Liver (tissue), 9 donors: ENCODE data around the gene AFTPH. TPM values are rescaled to one million over a fixed set of nuclear protein-coding genes. Genes with fewer than 3 reads are reported as not detected.

ENCODE experiments used
- DNase-seq: peaks from one replicate; pipeline ENCODE4 v3.0.0-alpha.2; 2017; ENCODE audit warnings: low spot score
- H3K27ac ChIP-seq, 2 donors: one replicate each; pipeline ENCODE4 v1.7.0; 2013; ENCODE audit warnings: inconsistent platforms in 2 of 2, low read length in 2 of 2, control low read depth in 1 of 2, low read depth in 1 of 2, mild to moderate bottlenecking in 1 of 2
- H3K27me3 ChIP-seq, 4 donors: one replicate each; pipeline versions ENCODE4 v1.6.1 to v1.7.0; 2013; ENCODE audit warnings: low read length in 3 of 4, inconsistent platforms in 1 of 4, mild to moderate bottlenecking in 1 of 4, moderate library complexity in 1 of 4; ENCODE audit not compliant: control insufficient read depth in 4 of 4, insufficient read depth in 4 of 4
- H3K36me3 ChIP-seq, 4 donors: one replicate each; pipeline versions ENCODE4 v1.6.1 to v1.7.0; 2013; ENCODE audit warnings: low read length in 3 of 4, mild to moderate bottlenecking in 3 of 4, low read depth in 1 of 4, moderate library complexity in 1 of 4; ENCODE audit not compliant: control insufficient read depth in 4 of 4, insufficient read depth in 3 of 4
- H3K4me1 ChIP-seq, 4 donors: one replicate each; pipeline versions ENCODE4 v1.6.1 to v1.7.0; 2013; ENCODE audit warnings: low read length in 3 of 4, mild to moderate bottlenecking in 3 of 4, moderate library complexity in 1 of 4; ENCODE audit not compliant: control insufficient read depth in 4 of 4, insufficient read depth in 4 of 4
- H3K4me3 ChIP-seq, 3 donors: one replicate each; pipeline versions ENCODE4 v1.6.1 to v1.7.0; 2013; ENCODE audit warnings: low read length in 3 of 3, control low read depth in 1 of 3, low read depth in 1 of 3, mild to moderate bottlenecking in 1 of 3
- H3K9ac ChIP-seq, 2 donors: one replicate each; pipeline ENCODE4 v1.7.0; 2013; ENCODE audit warnings: low read length in 2 of 2, mild to moderate bottlenecking in 2 of 2, moderate library complexity in 2 of 2, control low read depth in 1 of 2, low read depth in 1 of 2
- H3K9me3 ChIP-seq, 4 donors: one replicate each; pipeline versions ENCODE4 v1.6.1 to v1.7.0; 2013; ENCODE audit warnings: low read length in 3 of 4; ENCODE audit not compliant: control insufficient read depth in 4 of 4
- FOXA1 ChIP-seq: IDR thresholded peaks from 2 replicates; pipeline ENCODE4 v1.6.1; 2016; ENCODE audit warnings: antibody characterized with exemption
- HNF4G ChIP-seq: IDR thresholded peaks from 2 replicates; pipeline ENCODE4 v1.6.1; 2016; ENCODE audit warnings: antibody characterized with exemption
- JUND ChIP-seq, 2 donors: IDR thresholded peaks; 2 replicates each; pipeline ENCODE4 v1.6.1; 2016; ENCODE audit warnings: antibody characterized with exemption in 2 of 2
- RAD21 ChIP-seq, 2 donors: IDR thresholded peaks; 2 replicates each; pipeline ENCODE4 v1.6.1; 2016; ENCODE audit warnings: antibody characterized with exemption in 2 of 2, mild to moderate bottlenecking in 2 of 2
- RXRA ChIP-seq, 2 donors: IDR thresholded peaks; 2 replicates each; pipeline ENCODE4 v1.6.1; 2017 to 2018; ENCODE audit warnings: antibody characterized with exemption in 2 of 2, mild to moderate bottlenecking in 1 of 2
- SP1 ChIP-seq: IDR thresholded peaks from 2 replicates; pipeline ENCODE4 v1.6.1; 2018; ENCODE audit warnings: antibody characterized with exemption, mild to moderate bottlenecking
- TAF1 ChIP-seq: conservative IDR thresholded peaks from 2 replicates; pipeline ENCODE4 v1.6.1; 2016; ENCODE audit warnings: antibody characterized with exemption, mild to moderate bottlenecking
- YY1 ChIP-seq: IDR thresholded peaks from 2 replicates; pipeline ENCODE4 v1.6.1; 2016; ENCODE audit warnings: antibody characterized with exemption, mild to moderate bottlenecking
- WGBS: extraction: QIAGEN DNeasy Blood & Tissue Kit; methylation state at CpG from one replicate; pipeline ENCODE4 v1.1.7; 2013; 5-methylcytosine and 5-hydroxymethylcytosine counted together
- polyA plus RNA-seq, 2 donors: library from polyadenylated mRNA; stranded (reverse) in 1 of 2; unstranded in 1 of 2; fragments of 200-250 nt in 1 of 2; fragments of >200 nt in 1 of 2; fragmentation: Nextera tagmentation in 1 of 2; extraction: Ambion mirVana in 1 of 2; gene quantifications; one replicate each; pipeline versions ENCODE4 v1.2.1 to v1.2.3, GENCODE V29; 2013 to 2015
- total RNA-seq, 2 donors: library from RNA; depleted of rRNA; stranded (reverse); fragments of >200 nt; gene quantifications; one replicate each; pipeline ENCODE4 v1.2.3, GENCODE V29; 2014
- TF ChIP-seq, protein P1 (sequence below): IDR thresholded peaks from 2 replicates; pipeline ENCODE4 v1.6.1; 2016; ENCODE audit warnings: antibody characterized with exemption, mild to moderate bottlenecking
- TF ChIP-seq, protein P2 (sequence below): IDR thresholded peaks from 2 replicates; pipeline ENCODE4 v1.6.1; 2016; ENCODE audit warnings: antibody characterized with exemption
- donor health status: healthy.
- donor health status: healthy.
- donor health status: healthy.
- donor health status: healthy.
- donor health status: healthy.

Gene AFTPH
- total and polyA plus RNA-seq, 4 donors = 10.5 to 27.9 (median 20.6) TPM

DNA sequence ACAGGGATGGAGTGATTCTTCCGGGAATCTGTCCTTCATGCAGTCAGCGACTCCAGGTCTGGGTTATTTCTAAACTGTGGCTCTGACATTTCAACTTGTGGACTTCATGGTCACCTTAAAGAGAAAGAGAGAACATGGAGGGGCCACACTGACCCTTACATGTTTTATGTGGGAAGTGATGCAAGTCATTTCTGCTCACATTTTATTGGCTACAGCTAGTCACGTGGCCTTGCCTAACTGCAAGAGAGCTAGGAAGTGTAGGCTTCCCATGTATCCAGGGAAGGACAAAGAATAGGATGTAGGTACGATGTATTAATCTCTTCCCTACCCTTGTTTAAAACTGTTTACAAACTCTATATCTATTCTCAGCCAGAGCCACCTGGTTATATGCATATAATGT lies 30.3 kb upstream of the AFTPH start:
- Histone ChIP-seq H3K4me3 (no peak overlapping the region), H3K4me1 (no peaks in the 10 kb centered on the region), H3K9ac (no peak overlapping the region), H3K27me3 (no peaks in the 10 kb centered on the region), H3K36me3 (no peaks in the 10 kb centered on the region), H3K27ac (no peak overlapping the region), H3K9me3 (no peaks in the 10 kb centered on the region)
- 92% methylated on average over 4 of the region's 4 CpGs for WGBS
- DNase-seq = no peak
- TF ChIP-seq HNF4G = no peak

DNA sequence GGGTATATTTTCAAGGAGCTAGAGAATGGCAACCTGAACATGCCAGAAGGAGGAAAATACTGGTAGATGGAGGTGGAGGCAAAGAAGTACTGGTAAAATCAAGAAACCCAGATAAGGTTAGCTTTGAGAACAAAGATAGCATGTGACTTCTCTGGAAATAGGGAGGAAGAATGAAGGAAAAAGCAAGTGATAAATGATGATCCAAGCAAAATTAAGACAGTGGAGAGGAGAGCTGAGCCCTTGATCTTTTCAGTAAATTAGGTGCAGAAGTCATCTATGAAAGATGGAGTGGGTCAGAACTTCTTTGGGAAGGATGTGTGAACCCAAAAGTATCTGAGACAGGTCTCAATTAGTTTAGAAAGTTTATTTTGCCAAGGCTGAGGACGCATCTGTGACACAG lies 25.7 kb upstream of the AFTPH start:
- Histone ChIP-seq H3K27ac (no peak overlapping the region), H3K4me1 (no peaks in the 10 kb centered on the region), H3K4me3 (no peak overlapping the region), H3K9me3 (no peaks in the 10 kb centered on the region), H3K9ac (no peak overlapping the region), H3K27me3 (no peaks in the 10 kb centered on the region), H3K36me3 (no peaks in the 10 kb centered on the region)
- no peak for DNase-seq
- 94% methylated on average over 1 of the region's 1 CpG for WGBS
- TF ChIP-seq, protein P1, sequence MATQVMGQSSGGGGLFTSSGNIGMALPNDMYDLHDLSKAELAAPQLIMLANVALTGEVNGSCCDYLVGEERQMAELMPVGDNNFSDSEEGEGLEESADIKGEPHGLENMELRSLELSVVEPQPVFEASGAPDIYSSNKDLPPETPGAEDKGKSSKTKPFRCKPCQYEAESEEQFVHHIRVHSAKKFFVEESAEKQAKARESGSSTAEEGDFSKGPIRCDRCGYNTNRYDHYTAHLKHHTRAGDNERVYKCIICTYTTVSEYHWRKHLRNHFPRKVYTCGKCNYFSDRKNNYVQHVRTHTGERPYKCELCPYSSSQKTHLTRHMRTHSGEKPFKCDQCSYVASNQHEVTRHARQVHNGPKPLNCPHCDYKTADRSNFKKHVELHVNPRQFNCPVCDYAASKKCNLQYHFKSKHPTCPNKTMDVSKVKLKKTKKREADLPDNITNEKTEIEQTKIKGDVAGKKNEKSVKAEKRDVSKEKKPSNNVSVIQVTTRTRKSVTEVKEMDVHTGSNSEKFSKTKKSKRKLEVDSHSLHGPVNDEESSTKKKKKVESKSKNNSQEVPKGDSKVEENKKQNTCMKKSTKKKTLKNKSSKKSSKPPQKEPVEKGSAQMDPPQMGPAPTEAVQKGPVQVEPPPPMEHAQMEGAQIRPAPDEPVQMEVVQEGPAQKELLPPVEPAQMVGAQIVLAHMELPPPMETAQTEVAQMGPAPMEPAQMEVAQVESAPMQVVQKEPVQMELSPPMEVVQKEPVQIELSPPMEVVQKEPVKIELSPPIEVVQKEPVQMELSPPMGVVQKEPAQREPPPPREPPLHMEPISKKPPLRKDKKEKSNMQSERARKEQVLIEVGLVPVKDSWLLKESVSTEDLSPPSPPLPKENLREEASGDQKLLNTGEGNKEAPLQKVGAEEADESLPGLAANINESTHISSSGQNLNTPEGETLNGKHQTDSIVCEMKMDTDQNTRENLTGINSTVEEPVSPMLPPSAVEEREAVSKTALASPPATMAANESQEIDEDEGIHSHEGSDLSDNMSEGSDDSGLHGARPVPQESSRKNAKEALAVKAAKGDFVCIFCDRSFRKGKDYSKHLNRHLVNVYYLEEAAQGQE = no peak
- no peak for TF ChIP-seq RXRA (IDR thresholded peaks at IDR 0.05)
- no peak for TF ChIP-seq HNF4G
- TF ChIP-seq RAD21 (IDR thresholded peaks at IDR 0.05) = no peak
- no peak for TF ChIP-seq YY1
- no peak for TF ChIP-seq SP1

DNA sequence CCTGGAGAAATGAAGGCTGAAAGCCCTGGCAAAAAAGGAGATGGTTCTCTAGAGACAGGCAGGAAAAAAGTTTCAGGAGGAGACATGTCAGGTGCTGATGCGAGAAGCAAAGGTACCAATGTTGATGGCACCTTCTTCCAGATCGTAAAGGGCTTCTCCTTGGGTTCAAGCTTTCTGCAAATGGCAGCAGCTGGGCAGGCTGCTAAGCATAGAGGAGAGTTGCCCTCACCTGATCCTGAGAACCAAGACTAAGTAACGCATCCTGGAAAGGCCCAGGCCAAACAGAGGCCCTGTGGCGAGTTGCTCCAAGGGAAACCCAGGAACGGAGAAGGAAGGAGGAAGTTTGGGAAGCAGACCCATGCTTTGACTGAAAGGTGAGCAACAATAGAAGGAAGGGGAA lies 23.6 kb upstream of the AFTPH start:
- no peak overlapping the region for H3K4me3 ChIP-seq
- no peaks in the 10 kb centered on the region for H3K27me3 ChIP-seq
- TF ChIP-seq TAF1 (no peak), JUND (IDR thresholded peaks at IDR 0.05) (no peak), FOXA1 (no peak)
- TF ChIP-seq, protein P2, sequence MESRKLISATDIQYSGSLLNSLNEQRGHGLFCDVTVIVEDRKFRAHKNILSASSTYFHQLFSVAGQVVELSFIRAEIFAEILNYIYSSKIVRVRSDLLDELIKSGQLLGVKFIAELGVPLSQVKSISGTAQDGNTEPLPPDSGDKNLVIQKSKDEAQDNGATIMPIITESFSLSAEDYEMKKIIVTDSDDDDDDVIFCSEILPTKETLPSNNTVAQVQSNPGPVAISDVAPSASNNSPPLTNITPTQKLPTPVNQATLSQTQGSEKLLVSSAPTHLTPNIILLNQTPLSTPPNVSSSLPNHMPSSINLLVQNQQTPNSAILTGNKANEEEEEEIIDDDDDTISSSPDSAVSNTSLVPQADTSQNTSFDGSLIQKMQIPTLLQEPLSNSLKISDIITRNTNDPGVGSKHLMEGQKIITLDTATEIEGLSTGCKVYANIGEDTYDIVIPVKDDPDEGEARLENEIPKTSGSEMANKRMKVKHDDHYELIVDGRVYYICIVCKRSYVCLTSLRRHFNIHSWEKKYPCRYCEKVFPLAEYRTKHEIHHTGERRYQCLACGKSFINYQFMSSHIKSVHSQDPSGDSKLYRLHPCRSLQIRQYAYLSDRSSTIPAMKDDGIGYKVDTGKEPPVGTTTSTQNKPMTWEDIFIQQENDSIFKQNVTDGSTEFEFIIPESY = no peak
- WGBS = 95% methylated on average over 5 of the region's 5 CpGs
- H3K9ac ChIP-seq = no peak overlapping the region
- no peaks in the 10 kb centered on the region for H3K4me1 ChIP-seq
- H3K9me3 ChIP-seq = no peaks in the 10 kb centered on the region
- H3K27ac ChIP-seq = no peak overlapping the region
- no peaks in the 10 kb centered on the region for H3K36me3 ChIP-seq
- no peak for DNase-seq
